ENCODE measurements around the gene ERCC2. TPM values are rescaled to one million over a fixed set of nuclear protein-coding genes. Genes with fewer than 3 reads are reported as not detected.

ERCC2 gene
- total and polyA plus RNA-seq, 2 of the 8 experiments (the other 6 are each of a cell fraction or from before 2014, with no cell fraction given), result 107 to 117 TPM

GRCh38 chr19:45322744-45323281, 47.6 kb downstream of the ERCC2 start, which contains the start of gene CKM:
CKM (minus strand) TSS chr19:45322875; CDS start chr19:45319713, 3,162 bp downstream.
- no peak within 1 kb of the TSS for H2BK120ac ChIP-seq (replicated peaks; ENCODE audit: low read depth, low read length)
- H3K23me2 ChIP-seq (ENCODE audit: low read depth, low read length), result peaks cover 3% of the 10 kb centered on the region; the same call in 1 of the 2 replicates
- H3K4me1 ChIP-seq (replicated peaks in 1 of 4; ENCODE audit: control insufficient read depth in 3 of 4, insufficient read depth in 4 of 4, low read length in 3 of 4), result peaks cover 2 to 18% (median 6%) of the 10 kb centered on the region in 4 experiments; a peak in 6 of 7 replicates
- no peaks in the 10 kb centered on the region for H3K36me3 ChIP-seq (ENCODE audit: control insufficient read depth in 2 of 4, insufficient read depth in 4 of 4, low read length in 3 of 4)
- no peak within 1 kb of the TSS for H3K14ac ChIP-seq (ENCODE audit: insufficient read length)
- CTCF ChIA-PET (ENCODE audit: partially characterized antibody), result interaction anchor here (0.7 to 1.6 kb wide), 2 partner anchors 122 to 179 kb away, joined by 3 to 5 read pairs; no protein-coding TSS in a partner anchor
- H3K56ac ChIP-seq (replicated peaks; ENCODE audit: insufficient read length, low read depth, low read length), result no peak within 1 kb of the TSS
- POLR2A ChIA-PET (ENCODE audit: partially characterized antibody), result no interaction called here
- H4K20me1 ChIP-seq (replicated peaks in 1 of 2; ENCODE audit: control insufficient read depth in 1 of 2, insufficient read depth in 2 of 2, low read length in 2 of 2), result peaks cover 0 to 2% of the 10 kb centered on the region in 2 experiments
- peak within 1 kb of the TSS; percentile 88; the same call in 1 of the 2 replicates for H2BK15ac ChIP-seq (ENCODE audit: low read length)
- H3K18ac ChIP-seq (ENCODE audit: extremely low read depth, low read length), result peak within 1 kb of the TSS; percentile 93
- 0 out of 2 replicates have a peak within 1 kb of the TSS, but pooled peaks have one; percentile 44 for H2BK5ac ChIP-seq (ENCODE audit: low read depth, low read length)
- DNase-seq (ENCODE audit: low read depth in 1 of 2, low spot score in 2 of 2) (no peak), FAIRE-seq (no peak)
- no peak within 1 kb of the TSS; a peak in 1 of 7 replicates for H3K9ac ChIP-seq (replicated peaks in 1 of 4; ENCODE audit: extremely low read depth in 1 of 4, low read depth in 3 of 4, low read length in 3 of 4)
- H2BK12ac ChIP-seq (ENCODE audit: low read depth, low read length), result peak within 1 kb of the TSS; percentile 80; the same call in 1 of the 2 replicates
- H3K4ac ChIP-seq (replicated peaks; ENCODE audit: insufficient read length, low read depth, low read length), result peak within 1 kb of the TSS; percentile 13
- peak within 1 kb of the TSS; percentile 45 for H4K91ac ChIP-seq (replicated peaks; ENCODE audit: insufficient read length, low read length)
- no peaks in the 10 kb centered on the region for H3K79me1 ChIP-seq (ENCODE audit: low read depth, low read length)
- peak within 1 kb of the TSS; percentile 74; the same call in 1 of the 2 replicates for H2AFZ ChIP-seq (ENCODE audit: low read length)
- H3K79me2 ChIP-seq (ENCODE audit: control insufficient read depth in 1 of 2, insufficient read depth in 2 of 2, low read length in 2 of 2), result no peaks in the 10 kb centered on the region
- H3K4me3 ChIP-seq (ENCODE audit: extremely low read depth in 1 of 4, insufficient read depth in 2 of 4, low read depth in 3 of 4, low read length in 4 of 4), result peak within 1 kb of the TSS in 3 of 4 experiments; percentile 1 to 52 (median 26); a peak in 5 of 8 replicates
- H4K8ac ChIP-seq (ENCODE audit: extremely low read depth, insufficient read depth, low read length), result peak within 1 kb of the TSS; percentile 62
- H2BK20ac ChIP-seq (ENCODE audit: low read length), result no peak within 1 kb of the TSS; the same call in 1 of the 2 replicates
- no peaks in the 10 kb centered on the region for H3K9me3 ChIP-seq (ENCODE audit: insufficient read depth in 2 of 2, low read depth in 1 of 2, low read length in 1 of 2)
- H3K23ac ChIP-seq (ENCODE audit: insufficient read length), result no peak within 1 kb of the TSS
- H3K27me3 ChIP-seq (replicated peaks in 1 of 4; ENCODE audit: control insufficient read depth in 3 of 4, extremely low read depth in 1 of 4, insufficient read depth in 3 of 4, low read length in 3 of 4), result peaks cover 0 to 14% (median 13%) of the 10 kb centered on the region in 4 experiments; a peak in 5 of 7 replicates
- WGBS, 2 experiments (ENCODE audit: extremely low coverage in 1 of 2, insufficient coverage in 1 of 2, insufficient read length in 1 of 2, insufficient replicate concordance in 2 of 2, low coverage in 1 of 2, low lambda C conversion rate in 2 of 2, missing lambda C conversion rate in 1 of 2), result 78% methylated on average over 9 of the region's 15 CpGs; no CpG with 5 or more reads in 1 of the 2 experiments
- no peak within 1 kb of the TSS for H4K5ac ChIP-seq (ENCODE audit: insufficient read length, low read depth, low read length)
- peak within 1 kb of the TSS; percentile 42 to 71 for H3K4me2 ChIP-seq (ENCODE audit: insufficient read depth in 1 of 2, low read depth in 2 of 2, low read length in 2 of 2)
- no peak within 1 kb of the TSS for H2AK5ac ChIP-seq (ENCODE audit: low read depth, low read length)
- no peak within 1 kb of the TSS for H3K27ac ChIP-seq (ENCODE audit: low read depth, low read length)
- TF ChIP-seq POLR2AphosphoS5 (IDR thresholded peaks at IDR 0.05; ENCODE audit: low read depth, low read length) (no peak), KDM1A (IDR thresholded peaks at IDR 0.05; ENCODE audit: borderline replicate concordance, low read length) (no peak), SIN3A (conservative IDR thresholded peaks at IDR 0.05 in 1 of 2, IDR thresholded peaks at IDR 0.05 in 1 of 2; ENCODE audit: low read depth in 1 of 2, low read length in 2 of 2) (no peak), TCF12 (IDR thresholded peaks at IDR 0.05; ENCODE audit: low read depth, low read length) (no peak), USF2 (IDR thresholded peaks at IDR 0.05; ENCODE audit: low read length) (no peak), CBX5 (IDR thresholded peaks at IDR 0.05; ENCODE audit: low read depth, low read length) (no peak), SP1 (IDR thresholded peaks at IDR 0.05; ENCODE audit: low read depth, low read length) (no peak), CTBP2 (IDR thresholded peaks at IDR 0.05; ENCODE audit: borderline replicate concordance, insufficient read depth, insufficient read length, low read length) (no peak), TAF7 (optimal IDR thresholded peaks at IDR 0.05; ENCODE audit: borderline replicate concordance, low read depth, low read length) (no peak), KDM5A (IDR thresholded peaks at IDR 0.05; ENCODE audit: low read length) (no peak), MAFK (IDR thresholded peaks at IDR 0.05; ENCODE audit: low read depth, low read length) (no peak)
